GM12892 (cell line): ENCODE data around the gene DIAPH1.

Source experiments
- POLR2A ChIP-seq: IDR thresholded peaks from 2 replicates; pipeline ENCODE4 v1.6.1; 2011; ENCODE audit warnings: low read depth, low read length, control low read depth
- POLR2AphosphoS5 ChIP-seq: IDR thresholded peaks from 2 replicates; pipeline ENCODE4 v1.6.1; 2011; ENCODE audit warnings: low read depth, low read length, control low read depth

GRCh38 chr5:141508798-141509611 lies 109.8 kb downstream of the DIAPH1 start:
- no peak; the same call in 1 of the 2 replicates for TF ChIP-seq POLR2AphosphoS5
- TF ChIP-seq POLR2A = no peak
